KOPT-K1 (cell line): ENCODE measurements around the gene CYP11A1.
"Not testable (repeated sequence)": the region's sequence is repeated elsewhere in the genome, so short reads cannot be mapped to it uniquely, and the experiment has no call there.

Source experiments
- H3K27ac ChIP-seq: fragments of 200-600 bp; sonication (generic); 2 replicates; pipeline ENCODE4 v1.5.1; 2016; ENCODE audit warnings: antibody characterized with exemption, mild to moderate bottlenecking, low read depth, low read length; ENCODE audit not compliant: poor library complexity, severe bottlenecking
- H3K36me3 ChIP-seq: fragments of 200-600 bp; sonication (generic); 2 replicates; pipeline ENCODE4 v1.5.1; 2017; ENCODE audit warnings: antibody characterized with exemption, mild to moderate bottlenecking, low read length, moderate library complexity; ENCODE audit not compliant: insufficient read depth
- H3K9me3 ChIP-seq: fragments of 200-600 bp; sonication (generic); 2 replicates; pipeline ENCODE4 v1.5.1; 2017; ENCODE audit warnings: antibody characterized with exemption, low read length, mild to moderate bottlenecking; ENCODE audit not compliant: insufficient read depth, poor library complexity, severe bottlenecking

The CYP11A1 gene

DNA sequence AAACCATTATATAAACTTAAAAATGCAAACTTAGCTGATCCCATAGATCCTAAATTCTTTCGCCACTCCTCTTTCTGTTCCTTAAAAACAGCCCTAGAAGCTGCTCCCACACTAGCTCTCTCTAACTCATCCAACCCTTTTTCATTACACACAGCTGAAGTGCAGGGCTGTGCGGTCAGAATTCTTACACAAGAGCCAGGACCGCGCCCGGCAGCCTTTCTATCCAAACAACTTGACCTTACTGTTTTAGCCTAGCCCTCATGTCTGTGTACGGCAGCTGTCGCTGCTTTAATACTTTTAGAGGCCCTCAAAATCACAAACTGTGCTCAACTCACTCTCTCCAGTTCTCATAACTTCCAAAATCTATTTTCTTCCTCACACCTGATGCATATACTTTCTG is 9.9 kb downstream of the CYP11A1 start:
- H3K9me3 ChIP-seq: peaks cover 13% of the 10 kb centered on the region
- not testable (repeated sequence) for H3K27ac ChIP-seq, H3K36me3 ChIP-seq

DNA sequence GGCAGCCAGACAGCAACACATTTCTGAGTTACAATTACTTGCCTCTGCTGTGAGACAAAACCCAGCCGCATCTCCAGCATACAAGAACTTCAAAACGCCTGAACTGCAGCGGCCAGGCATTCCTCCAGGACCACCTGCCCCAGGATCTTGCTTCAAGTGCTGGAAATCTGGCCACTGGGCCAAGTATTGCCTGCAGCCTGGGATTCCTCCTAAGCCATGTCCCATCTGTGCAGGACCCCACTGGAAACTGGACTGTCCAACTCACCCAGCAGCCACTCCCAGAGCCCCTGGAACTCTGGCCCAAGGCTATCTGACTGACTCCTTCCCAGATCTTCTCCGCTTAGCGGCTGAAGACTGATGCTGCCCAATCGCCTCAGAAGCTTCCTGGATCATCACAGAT is 11.4 kb downstream of the CYP11A1 start:
- H3K27ac ChIP-seq, H3K36me3 ChIP-seq: not testable (repeated sequence)
- H3K9me3 ChIP-seq: peaks cover 13% of the 10 kb centered on the region

DNA sequence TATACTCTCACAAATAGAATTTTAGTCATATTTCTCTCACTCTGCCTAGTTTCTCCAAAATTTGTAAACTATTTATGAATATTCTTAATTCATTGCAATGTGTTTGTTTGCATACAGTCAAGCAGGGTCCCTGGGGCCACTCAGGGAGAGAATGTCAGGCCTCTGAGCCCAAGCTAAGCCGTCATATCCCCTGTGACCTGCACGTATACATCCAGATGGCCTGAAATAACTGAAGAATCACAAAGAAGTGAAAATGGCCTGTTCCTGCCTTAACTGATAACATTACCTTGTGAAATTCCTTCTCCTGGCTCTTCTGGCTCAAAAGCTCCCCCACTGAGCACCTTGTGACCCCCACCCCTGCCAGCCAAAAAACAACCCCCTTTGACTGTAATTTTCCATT is 13.5 kb downstream of the CYP11A1 start:
- H3K36me3 ChIP-seq, H3K27ac ChIP-seq: not testable (repeated sequence)
- H3K9me3 ChIP-seq: peaks cover 13% of the 10 kb centered on the region

DNA sequence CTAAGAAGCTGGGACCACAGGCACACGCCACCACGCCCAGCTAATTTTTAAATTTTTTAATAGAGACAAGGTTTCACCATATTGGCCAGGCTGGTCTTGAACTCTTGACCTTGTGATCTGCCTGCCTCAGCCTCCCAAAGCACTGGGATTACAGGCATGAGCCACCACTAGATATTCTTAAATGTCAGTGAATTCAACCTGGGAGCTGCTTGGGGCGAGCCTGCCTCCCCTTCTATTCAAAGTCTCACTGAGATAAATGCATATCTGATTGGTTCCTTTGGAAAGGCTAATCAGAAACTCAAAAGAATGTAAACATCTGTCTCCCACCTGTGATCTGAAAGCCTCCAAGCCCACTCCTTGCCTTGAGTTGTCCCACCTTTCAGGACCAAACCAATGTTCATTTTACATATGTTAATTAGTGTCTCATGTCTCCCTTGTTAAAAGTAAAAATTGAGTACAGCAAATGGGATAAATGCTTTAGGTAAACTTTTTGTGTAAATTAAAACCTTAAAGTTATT is 15.0 kb downstream of the CYP11A1 start:
- peaks cover 13% of the 10 kb centered on the region for H3K9me3 ChIP-seq
- no peaks in the 10 kb centered on the region for H3K36me3 ChIP-seq
- H3K27ac ChIP-seq: no peak overlapping the region

DNA sequence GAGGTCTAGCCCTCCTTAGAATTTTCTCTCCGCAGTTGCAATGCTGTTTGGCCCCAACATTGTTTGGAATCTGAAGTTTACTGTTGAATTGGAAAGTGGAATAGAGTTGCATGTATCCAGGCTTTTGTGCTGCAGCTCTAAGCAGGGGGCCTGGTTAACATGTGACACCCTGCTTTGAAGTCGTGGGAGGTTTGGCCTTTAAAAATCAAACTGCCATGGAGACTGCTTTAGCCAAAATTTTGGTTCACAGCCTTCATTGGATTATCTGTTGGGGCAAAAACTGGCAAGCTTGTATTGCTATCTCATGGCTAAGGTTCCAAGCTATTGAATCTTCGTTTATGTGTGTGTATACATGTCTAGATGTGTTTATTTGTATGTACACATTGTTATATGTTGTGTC is 15.8 kb downstream of the CYP11A1 start:
- H3K27ac ChIP-seq: no peak overlapping the region
- no peaks in the 10 kb centered on the region for H3K36me3 ChIP-seq
- peaks cover 13% of the 10 kb centered on the region for H3K9me3 ChIP-seq

DNA sequence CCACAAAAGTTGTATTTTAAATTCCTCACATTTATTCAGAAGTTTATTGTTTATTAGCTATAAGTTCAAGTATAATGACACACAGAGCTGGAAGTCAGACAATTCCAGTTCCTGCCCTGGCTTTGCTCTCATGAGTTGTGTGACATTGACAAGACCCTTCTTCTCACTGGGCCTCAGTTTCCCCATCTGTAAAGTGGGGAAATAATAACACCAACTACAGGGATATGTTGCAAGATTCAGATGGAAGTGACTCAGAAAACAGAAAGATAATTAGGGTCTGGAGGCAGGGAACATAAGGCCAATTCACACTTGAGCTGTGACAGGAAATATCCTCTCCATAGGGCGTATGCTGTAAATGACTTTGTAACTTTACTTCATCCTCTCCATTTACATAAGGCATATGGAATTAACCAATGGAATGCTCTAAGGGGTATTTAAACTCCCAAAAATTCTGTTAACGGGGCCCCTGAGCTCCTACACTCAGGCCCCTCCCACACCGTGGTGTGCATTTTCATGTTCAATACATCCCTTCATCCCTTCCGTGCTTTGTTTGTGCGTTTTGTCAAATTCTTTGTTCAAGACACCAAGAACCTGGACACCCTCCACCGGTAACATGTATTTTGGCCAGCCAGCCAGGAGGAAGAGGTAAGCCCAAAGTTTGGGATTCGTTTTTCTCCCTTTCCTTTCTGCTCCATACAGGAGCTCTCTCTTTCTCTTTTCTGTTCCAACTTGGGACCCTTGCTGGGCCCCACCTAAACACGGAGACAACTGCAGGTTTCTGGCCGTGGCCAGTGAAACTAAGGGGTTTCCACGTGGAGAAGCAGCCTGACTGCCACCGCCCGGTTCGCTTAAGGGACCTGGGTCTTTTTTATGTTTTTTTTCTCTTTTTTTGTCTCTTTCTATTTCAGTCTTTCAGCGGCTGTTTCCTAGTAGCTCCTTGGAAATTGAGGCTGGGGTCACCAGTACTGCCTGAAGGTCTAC is 16.9 kb downstream of the CYP11A1 start:
- H3K36me3 ChIP-seq: no peaks in the 10 kb centered on the region
- no peak overlapping the region for H3K27ac ChIP-seq
- H3K9me3 ChIP-seq: peaks cover 13% of the 10 kb centered on the region

DNA sequence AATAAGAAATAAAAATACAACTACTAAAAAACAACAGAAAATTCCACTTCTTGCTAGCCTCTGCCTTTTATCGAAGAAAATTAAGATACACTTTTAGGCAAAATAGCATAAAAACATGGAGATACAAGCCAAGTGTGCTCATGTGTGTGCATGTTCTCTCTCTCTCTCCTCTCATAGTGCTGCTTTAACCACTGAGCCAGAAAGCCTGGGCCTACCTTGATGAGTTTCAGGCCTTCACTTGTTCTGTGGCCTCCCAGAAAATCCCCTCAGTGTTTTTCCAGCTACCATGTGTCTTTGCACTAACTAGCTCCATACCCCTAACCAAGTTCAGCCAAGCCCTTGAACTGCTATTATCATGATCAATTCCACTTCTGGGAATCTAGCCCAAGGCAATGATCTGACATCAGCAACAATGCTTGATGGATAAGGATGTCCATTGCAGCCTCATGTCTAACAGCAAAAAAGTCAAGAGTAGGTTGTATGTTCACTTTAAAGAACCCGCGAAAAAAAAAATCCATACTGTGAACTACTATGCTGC is 18.1 kb downstream of the CYP11A1 start:
- Histone ChIP-seq H3K36me3 (no peaks in the 10 kb centered on the region), H3K27ac (no peak overlapping the region), H3K9me3 (peaks cover 12% of the 10 kb centered on the region)

DNA sequence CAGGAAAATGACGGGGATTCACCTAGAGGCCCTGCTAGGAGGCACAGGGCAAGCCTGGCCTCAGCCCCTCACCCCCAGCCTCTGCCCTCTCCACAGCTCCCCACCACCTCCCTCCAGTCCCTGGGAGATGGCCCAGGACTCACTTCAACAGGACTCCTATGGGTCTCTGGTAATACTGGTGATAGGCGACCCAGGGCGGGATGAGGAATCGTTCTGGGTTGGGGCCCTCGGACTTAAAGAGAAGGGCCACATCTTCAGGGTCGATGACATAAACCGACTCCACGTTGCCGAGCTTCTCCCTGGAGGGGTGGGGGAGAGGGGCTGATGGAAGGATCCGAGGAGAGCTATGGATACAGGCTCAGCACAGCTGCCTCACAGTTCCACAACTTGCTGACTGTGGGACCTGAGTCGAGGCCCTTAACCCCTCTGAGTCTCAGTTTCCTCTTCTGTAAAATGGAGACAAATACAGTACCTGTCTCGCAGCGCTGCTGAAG is 19.6 kb downstream of the CYP11A1 start:
- Histone ChIP-seq H3K27ac (no peak overlapping the region), H3K36me3 (no peaks in the 10 kb centered on the region), H3K9me3 (no peaks in the 10 kb centered on the region)

DNA sequence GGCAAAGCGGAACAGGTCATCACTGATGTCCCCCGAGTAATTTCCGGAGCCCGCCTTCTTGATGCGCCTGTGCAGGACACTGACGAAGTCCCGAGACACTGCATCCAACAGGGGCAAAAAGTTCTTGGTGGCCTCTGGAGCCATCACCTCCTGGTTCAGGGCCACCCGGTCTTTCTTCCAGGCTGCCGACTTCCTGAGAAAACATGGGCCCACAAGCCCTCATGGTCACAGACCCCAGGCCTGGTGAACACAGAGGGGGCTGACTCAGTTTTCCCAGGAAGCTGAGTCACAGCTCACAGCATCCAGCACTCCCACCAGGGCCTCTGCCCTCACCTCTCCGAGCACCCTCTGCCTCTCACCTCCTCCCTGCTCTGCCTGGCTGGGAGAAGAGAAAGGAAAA is 22.4 kb downstream of the CYP11A1 start:
- Histone ChIP-seq H3K27ac (no peak overlapping the region), H3K9me3 (no peaks in the 10 kb centered on the region), H3K36me3 (no peaks in the 10 kb centered on the region)

DNA sequence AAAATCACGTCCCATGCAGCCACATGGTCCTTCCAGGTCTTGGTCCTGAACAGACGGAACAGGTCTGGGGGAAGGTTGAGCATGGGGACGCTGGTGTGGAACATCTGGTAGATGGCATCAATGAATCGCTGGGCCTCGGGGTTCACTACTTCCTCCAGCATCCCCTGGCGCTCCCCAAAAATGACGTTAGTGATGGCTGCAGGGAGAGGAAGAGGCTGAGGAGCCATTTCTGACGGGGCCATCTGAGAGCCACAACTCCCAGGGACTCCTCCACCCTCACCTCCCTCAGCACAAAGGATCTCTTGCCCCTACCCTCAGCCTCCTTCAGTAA is 23.7 kb downstream of the CYP11A1 start:
- Histone ChIP-seq H3K9me3 (no peaks in the 10 kb centered on the region), H3K36me3 (no peaks in the 10 kb centered on the region), H3K27ac (no peak overlapping the region)

DNA sequence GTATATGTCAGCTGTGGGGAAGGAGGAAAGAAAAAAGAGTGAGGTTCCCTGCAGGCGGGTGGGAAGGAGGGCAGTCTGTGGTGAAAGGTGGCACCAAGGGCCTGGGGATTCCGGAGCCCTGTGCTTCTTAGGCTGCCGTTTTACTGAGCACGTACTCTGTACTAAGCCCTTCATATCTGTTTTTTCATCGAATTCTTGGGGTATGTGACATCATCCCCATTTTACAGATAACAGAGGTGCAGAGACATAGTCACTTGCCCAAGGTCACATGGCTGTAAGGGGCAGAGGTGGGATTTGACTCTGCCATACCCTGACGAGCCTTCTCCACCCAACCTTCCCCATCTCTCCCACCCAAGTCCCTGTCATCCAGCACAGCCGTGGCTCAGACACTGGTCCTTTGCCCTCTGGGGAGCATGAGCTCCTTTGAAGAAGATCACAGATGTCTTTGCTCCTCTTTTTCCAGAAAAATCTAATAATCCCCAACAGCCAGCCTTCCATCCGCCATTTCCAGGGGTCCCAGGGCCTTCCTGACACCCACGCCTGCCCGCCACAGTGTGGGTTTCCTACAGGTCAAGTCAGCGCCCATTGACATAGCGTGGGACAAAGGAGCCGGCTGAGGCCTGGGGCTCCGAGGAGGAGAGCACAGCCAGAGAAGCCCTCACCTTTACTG is 24.2 kb downstream of the CYP11A1 start:
- Histone ChIP-seq H3K9me3 (no peaks in the 10 kb centered on the region), H3K27ac (no peak overlapping the region), H3K36me3 (no peaks in the 10 kb centered on the region)

DNA sequence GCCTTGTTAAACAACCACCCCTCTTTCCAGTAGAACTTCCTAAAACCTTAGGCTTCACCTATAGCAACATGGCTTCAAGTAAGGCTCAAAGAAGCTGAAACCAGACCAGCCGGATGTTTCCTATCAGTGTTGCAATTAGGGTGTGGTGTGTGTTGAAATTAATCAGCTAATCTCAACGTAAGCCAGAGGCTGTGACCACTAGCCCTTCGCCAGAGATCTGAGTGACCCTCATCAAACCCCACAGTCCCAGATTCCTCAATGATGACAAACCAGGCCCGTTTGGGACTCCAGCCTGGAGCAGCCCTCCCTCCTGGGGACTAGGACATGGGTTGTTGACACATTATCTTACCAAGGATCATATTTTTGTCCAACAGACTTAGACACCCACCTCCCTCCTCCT is 27.3 kb downstream of the CYP11A1 start:
- H3K27ac ChIP-seq: no peak overlapping the region
- no peaks in the 10 kb centered on the region for H3K9me3 ChIP-seq
- H3K36me3 ChIP-seq: no peaks in the 10 kb centered on the region

DNA sequence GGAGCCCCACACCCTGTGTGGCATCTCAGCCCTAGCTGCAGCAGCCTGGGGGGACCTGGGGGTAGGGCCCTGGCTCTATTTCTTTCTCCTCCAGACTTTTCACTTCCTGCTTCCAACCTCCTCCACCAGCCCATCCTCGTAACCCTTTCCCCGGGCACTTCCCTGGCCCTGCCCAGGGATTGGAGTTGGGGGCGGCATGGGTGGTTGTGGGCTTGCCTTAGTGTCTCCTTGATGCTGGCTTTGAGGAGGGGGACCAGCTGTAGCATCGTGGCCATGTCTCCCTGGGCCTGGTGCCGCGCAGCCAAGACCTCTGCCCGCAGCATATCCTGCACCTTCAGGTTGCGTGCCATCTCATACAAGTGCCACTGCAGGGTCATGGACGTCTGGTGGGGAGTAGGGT is 28.1 kb downstream of the CYP11A1 start:
- Histone ChIP-seq H3K9me3 (peaks cover 2% of the 10 kb centered on the region), H3K27ac (no peak overlapping the region), H3K36me3 (no peaks in the 10 kb centered on the region)

DNA sequence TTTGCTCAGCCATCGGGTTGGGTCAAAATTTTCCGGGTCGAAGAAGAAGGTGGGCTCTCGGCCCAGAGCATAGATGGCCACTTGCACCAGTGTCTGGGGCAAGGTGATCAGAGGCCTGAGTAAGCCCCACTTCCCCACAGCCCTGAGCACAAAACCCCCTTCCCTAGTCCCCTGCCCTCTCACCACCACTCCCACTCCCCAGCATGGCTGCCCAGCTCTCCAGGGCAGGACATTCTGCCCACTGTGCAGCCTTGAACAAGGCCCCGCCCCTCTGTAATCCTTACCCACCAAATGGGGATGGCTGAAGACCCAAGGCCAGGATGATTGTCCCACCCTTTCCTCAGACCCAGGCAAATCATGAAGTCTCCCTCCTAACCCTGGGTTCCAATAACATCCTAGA is 28.8 kb downstream of the CYP11A1 start:
- H3K36me3 ChIP-seq: no peaks in the 10 kb centered on the region
- H3K27ac ChIP-seq: no peak overlapping the region
- H3K9me3 ChIP-seq: peaks cover 7% of the 10 kb centered on the region

DNA sequence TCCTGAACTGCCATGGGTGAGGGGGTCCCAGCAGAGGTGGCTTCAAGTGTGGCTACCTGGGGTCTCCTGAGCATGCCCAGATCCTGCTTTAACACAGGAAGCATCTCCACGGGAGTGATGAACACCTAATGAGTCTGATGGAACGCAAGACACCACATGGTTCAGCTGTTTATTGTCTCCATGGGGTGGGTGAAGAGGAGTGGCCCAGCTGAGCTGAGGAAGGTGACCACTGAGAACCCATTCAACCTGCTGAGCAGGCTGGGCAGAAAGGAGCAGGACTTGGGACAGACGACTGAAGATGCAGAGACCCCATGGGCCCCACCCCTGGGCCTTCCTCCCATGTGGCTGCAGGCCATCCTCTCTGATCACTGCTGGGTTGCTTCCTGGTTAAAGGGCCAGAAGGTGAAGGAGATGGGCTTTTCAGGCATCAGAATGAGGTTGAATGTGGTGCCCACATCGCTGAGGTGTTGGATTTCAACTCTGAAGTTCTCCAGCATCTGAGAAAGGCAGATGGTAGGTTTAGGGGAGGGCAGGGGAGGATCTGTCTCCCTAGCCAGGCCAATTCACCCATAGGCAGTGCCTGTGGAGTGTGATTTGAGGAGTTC is 29.7 kb downstream of the CYP11A1 start:
- Histone ChIP-seq H3K27ac (no peak overlapping the region), H3K9me3 (peaks cover 7% of the 10 kb centered on the region), H3K36me3 (no peaks in the 10 kb centered on the region)
